Memory B cell (primary cell): ENCODE data around the gene JMJD8.
"Not testable (repeated sequence)": the region's sequence is repeated elsewhere in the genome, so short reads cannot be mapped to it uniquely, and the experiment has no call there.

Experiments
- ATAC-seq: fragments of 150-1000 bp; cut with Tn5 transposase; 2 replicates; pipeline ENCODE4 v1.10.0; 2021; ENCODE audit warnings: low read depth, mild to moderate bottlenecking, moderate library complexity
- DNase-seq, 2 donors: peaks; one replicate each; pipeline ENCODE4 v3.0.0; 2022; ENCODE audit warnings: low spot score in 2 of 2
- H3K27ac Mint-ChIP-seq: one replicate; pipeline ENCODE4 v1.8.0; 2022; ENCODE audit warnings: mild to moderate bottlenecking, moderate library complexity, mixed read lengths
- H3K27me3 Mint-ChIP-seq: one replicate; pipeline ENCODE4 v1.8.0; 2022; ENCODE audit warnings: mixed read lengths
- H3K36me3 Mint-ChIP-seq: one replicate; pipeline ENCODE4 v1.8.0; 2022; ENCODE audit warnings: mild to moderate bottlenecking, mixed read lengths
- H3K4me1 Mint-ChIP-seq: one replicate; pipeline ENCODE4 v1.8.0; 2022; ENCODE audit warnings: mixed read lengths
- H3K4me3 Mint-ChIP-seq: one replicate; pipeline ENCODE4 v1.8.0; 2022; ENCODE audit warnings: mild to moderate bottlenecking, moderate library complexity, mixed read lengths
- H3K9me3 Mint-ChIP-seq: one replicate; pipeline ENCODE4 v1.8.0; 2022; ENCODE audit warnings: mixed read lengths

The JMJD8 gene

DNA sequence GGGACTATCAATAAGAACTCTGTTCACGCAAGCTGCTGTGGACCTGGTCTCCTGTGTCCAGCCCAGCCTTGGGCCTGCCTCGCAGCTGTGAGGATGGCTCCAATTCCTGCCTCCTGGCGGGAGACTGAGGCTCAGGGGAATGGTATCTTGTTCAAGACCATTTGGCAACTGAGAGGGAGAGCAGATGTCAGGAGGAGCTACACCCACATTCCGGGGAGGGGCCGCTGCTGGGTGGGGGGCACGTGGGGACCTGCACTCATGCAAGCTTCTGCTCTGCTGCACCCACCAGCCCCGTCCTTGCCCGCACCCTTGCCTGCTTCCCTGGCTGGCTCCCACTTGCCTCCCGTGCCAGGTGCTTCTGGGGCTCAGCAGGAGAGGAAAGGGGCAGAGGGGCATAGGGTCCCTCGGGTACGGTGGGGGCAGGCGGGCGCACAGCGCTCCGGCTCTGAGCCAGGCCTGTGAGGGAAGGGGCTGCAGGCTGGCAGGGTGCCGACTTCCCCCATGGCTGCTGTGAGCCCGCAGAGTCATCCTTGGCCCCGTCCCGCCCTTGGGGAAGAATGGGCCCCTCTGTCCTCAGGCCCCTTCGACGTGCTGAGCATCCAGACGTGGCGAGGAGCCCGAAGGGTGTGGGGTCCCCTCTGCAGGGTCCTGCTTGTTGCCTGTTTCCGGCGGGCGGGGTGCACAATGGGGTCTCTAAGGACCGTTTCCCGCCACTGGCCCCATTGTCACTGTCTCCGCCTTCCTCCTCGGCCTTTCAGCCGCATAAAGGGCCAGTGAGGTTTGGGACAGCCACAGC, 33.5 kb upstream of the JMJD8 start:
- ATAC-seq (no peak), DNase-seq (no peak)
- Mint-ChIP-seq H3K4me3 (no peak overlapping the region), H3K4me1 (peaks cover 16% of the 10 kb centered on the region), H3K27ac (no peak overlapping the region), H3K36me3 (no peaks in the 10 kb centered on the region), H3K27me3 (peaks cover 4% of the 10 kb centered on the region), H3K9me3 (no peaks in the 10 kb centered on the region)

DNA sequence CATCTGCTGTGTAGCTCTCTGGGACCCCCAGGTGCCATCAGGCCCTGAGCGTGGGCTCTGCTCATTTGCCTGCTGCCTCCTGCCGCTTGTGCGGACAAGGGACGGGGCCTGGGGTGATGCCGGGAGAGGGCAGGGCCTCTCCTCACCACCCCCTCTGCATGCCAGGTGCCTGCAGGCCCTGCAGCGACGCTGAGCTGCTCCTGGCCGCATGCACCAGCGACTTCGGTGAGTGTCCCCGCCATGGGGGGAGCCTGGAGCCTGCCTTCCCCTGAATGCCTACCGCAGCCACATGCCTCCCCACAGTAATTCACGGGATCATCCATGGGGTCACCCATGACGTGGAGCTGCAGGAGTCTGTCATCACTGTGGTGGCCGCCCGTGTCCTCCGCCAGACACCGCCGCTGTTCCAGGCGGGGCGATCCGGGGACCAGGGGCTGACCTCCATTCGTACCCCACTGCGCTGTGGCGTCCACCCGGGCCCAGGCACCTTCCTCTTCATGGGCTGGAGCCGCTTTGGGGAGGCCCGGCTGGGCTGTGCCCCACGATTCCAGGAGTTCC, 32.7 kb upstream of the JMJD8 start:
- DNase-seq = no peak

DNA sequence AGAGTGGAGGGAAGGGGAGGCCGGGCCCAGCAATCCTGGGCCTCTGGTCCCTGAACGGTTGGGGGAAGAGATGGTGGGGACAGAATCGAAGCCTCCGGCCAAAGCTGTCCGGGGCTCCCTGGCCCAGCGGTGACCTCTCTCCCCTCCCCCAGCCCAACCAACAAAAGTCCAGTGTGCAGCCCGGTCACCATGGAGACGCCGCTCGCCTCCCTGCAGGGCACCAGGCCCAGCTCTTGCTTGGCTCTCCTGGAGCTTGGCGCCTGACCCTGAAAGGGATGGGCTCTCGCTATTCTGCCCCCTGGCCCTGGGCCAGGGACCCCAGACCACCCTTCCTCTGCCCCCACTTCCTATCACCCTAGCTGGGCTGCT, 32.0 kb upstream of the JMJD8 start:
- Mint-ChIP-seq H3K4me3 (peak overlapping the region; percentile 60), H3K27ac (no peak overlapping the region), H3K36me3 (no peaks in the 10 kb centered on the region), H3K4me1 (peaks cover 14% of the 10 kb centered on the region), H3K27me3 (peaks cover 4% of the 10 kb centered on the region), H3K9me3 (no peaks in the 10 kb centered on the region)
- ATAC-seq (no peak), DNase-seq (no peak)

More for the DNA sequence above, 32.7 kb upstream of the JMJD8 start:
- H3K27ac Mint-ChIP-seq = no peak overlapping the region
- H3K27me3 Mint-ChIP-seq = peaks cover 4% of the 10 kb centered on the region
- peak overlapping the region; percentile 60 for H3K4me3 Mint-ChIP-seq
- ATAC-seq = no peak
- H3K9me3 Mint-ChIP-seq = no peaks in the 10 kb centered on the region
- no peaks in the 10 kb centered on the region for H3K36me3 Mint-ChIP-seq
- peaks cover 14% of the 10 kb centered on the region for H3K4me1 Mint-ChIP-seq

DNA sequence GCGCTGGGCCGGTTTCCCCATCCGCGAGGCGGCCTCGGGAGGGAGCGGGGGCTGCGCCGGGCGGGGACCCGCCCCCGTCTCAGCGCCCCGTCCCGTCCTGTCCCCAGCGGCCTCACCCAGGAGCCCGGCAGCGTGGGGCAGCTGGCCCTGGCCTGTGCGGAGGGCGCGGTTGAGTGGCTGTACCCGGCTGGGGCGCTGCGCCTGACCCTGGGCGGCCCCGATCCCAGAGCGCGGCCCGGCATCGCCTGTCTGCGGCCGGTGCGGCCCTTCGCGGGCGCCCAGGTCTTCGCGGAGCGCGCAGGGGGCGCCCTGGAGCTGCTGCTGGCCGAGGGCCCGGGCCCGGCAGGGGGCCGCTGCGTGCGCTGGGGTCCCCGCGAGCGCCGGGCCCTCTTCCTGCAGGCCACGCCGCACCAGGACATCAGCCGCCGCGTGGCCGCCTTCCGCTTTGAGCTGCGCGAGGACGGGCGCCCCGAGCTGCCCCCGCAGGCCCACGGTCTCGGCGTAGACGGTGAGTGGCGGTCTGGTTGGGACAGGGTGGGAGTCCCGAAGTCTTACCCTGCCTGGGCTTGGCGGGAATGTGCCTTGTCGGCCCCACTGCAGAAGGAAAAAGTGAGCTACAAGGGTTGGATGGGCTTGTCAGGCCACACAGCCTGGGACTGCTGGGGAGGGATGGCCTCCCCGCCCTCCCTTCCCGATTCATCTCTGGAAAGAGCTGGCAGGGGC, 31.5 kb upstream of the JMJD8 start:
- Mint-ChIP-seq H3K27ac (no peak overlapping the region), H3K4me3 (peak overlapping the region; percentile 32)
- DNase-seq = peak in 1 of 2 donors; percentile 54

DNA sequence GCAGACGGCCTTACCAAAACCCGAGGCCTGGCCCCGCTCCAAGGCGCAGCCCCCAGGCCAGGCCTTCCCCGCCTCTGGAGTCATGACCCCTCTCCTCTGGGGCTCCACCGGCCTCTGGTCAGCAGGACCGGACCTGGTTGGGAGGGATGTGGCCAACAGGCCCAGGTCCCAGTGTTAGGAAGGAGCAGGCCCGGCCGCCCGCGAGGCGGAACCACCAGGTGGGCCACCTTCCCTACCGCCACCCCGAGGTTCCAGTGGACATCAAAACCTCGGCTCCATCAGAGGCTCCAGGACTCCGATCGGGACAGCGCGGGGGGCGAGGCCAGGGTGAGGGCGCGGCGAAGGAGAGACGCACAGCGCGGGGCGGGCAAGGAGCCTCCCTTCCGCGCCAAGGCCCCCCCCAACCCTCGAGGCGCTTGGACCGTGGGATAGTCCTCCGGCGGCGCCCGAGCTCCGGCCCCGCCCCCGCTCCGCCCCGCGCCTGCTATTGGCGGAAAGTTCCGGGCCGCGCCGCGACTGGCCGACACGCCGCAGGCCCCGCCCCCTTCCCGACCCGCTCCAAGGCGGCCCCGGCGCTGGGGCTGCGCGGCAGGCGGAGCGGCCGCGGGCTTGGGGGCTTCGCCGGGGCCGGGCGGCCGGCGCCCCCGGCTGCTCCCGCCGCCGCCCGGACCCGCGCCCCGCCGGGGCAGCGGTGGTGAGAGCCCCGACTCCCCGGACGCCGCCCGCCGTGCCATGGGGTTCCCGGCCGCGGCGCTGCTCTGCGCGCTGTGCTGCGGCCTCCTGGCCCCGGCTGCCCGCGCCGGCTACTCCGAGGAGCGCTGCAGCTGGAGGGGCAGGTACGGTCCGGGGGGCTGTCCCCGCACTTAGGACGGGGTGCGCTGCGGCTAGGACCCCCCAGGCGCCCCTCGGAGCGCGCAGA, 30.7 kb upstream of the JMJD8 start, which contains the start of gene METRN:
Gene METRN (plus strand): TSS at position 561 of the 919 bp plus-strand sequence. CDS start 172 bp downstream, at position 733.
- ATAC-seq = peak; percentile 87
- H3K4me1 Mint-ChIP-seq = peaks cover 10% of the 10 kb centered on the region
- DNase-seq = peak; percentile 81 to 84
- H3K36me3 Mint-ChIP-seq = no peaks in the 10 kb centered on the region
- H3K27me3 Mint-ChIP-seq = peaks cover 5% of the 10 kb centered on the region
- H3K27ac Mint-ChIP-seq = no peak within 1 kb of the TSS
- H3K4me3 Mint-ChIP-seq = peak within 1 kb of the TSS; percentile 54
- no peaks in the 10 kb centered on the region for H3K9me3 Mint-ChIP-seq

More for the DNA sequence above, 31.5 kb upstream of the JMJD8 start:
- Mint-ChIP-seq H3K4me1 (peaks cover 14% of the 10 kb centered on the region), H3K36me3 (no peaks in the 10 kb centered on the region), H3K27me3 (peaks cover 4% of the 10 kb centered on the region), H3K9me3 (no peaks in the 10 kb centered on the region)
- ATAC-seq = peak; percentile 6

DNA sequence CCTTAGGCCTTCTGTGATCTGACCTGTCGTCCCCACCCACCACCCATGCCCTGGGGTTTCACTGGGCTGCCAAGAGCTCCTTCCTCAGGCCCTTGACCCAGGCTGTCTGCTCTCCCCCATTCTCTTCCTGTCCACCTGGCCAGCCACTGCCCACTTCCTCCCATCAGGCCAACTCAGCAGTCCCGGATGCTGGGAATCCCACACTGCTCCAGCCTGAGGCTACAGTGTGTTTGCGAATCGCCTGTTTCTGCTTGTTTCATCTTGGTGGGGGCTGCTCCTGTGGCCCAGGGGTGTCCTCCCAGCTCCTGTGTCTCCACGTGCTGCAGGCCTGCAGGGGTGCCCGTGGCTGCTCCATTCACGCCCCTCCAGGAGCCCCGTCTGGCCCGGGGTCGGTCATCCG, 29.9 kb upstream of the JMJD8 start:
- Mint-ChIP-seq H3K27me3 (peaks cover 11% of the 10 kb centered on the region), H3K27ac (no peak overlapping the region), H3K9me3 (no peaks in the 10 kb centered on the region), H3K4me3 (no peak overlapping the region), H3K36me3 (no peaks in the 10 kb centered on the region), H3K4me1 (peaks cover 7% of the 10 kb centered on the region)
- no peak for DNase-seq
- no peak for ATAC-seq

DNA sequence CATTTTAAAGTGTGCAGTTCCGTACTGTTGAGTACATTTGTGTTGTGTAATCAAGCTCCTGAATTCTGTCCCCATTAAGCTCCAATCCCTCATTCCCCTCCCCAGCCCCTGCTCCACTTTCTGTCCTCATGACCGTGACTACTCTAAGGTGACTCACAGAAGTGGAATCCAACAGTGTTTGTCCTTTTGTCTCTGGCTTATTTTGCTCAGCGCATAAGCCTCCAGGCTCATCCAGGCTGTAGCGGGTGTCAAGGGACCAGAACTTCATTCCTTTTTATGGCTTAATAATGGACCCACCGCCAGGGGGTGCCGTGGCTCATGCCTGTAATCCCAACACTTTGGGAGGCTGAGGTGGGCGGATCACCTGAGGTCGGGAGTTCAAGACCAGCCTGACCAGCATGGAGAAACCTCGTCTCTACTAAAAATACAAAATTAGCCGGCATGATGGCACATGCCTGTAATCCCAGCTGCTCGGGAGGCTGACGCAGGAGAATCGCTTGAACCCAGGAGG, 28.7 kb upstream of the JMJD8 start:
- peaks cover 17% of the 10 kb centered on the region for H3K27me3 Mint-ChIP-seq
- not testable (repeated sequence) for DNase-seq, H3K27ac Mint-ChIP-seq, H3K4me1 Mint-ChIP-seq, H3K4me3 Mint-ChIP-seq, H3K9me3 Mint-ChIP-seq, H3K36me3 Mint-ChIP-seq, ATAC-seq

DNA sequence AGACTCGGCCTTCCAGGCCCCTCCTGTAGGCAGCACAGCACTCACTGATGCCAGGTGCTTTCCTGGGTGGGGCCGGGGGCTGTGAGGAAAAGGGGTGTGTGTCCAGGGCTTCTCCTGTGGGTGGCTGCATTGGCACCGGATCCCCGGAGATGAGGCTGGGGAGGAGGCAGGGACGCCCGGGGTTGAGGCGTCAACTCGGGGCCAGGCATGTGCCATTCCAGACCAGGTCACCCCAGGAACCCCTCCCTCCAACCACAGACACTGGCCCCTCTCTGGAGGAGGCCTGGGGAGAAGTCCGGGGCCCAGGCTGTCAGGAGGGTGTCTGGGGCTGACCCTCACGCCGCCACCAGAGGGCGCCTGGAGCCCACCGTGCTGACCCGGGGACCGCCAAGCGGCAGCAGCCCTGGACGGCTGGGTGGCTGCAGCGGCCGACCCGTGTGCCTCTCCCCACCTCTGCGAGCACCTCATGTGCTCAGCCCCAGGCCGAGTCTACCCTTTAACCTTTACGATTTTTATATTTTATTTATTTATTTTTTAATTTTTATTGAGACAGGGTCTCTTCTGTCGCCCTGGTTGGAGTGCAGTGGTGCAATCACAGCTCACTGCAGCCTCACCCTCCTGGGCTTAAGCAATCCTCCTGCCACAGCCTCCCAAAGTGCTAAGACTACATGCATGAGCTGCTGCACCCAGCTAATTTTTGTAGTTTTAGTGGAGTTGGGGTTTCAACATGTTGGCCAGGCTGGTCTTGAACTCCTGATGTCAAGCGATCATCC, 27.6 kb upstream of the JMJD8 start:
- Mint-ChIP-seq H3K27me3 (peaks cover 20% of the 10 kb centered on the region), H3K36me3 (no peaks in the 10 kb centered on the region), H3K9me3 (no peaks in the 10 kb centered on the region), H3K4me1 (peaks cover 5% of the 10 kb centered on the region), H3K4me3 (no peak overlapping the region), H3K27ac (no peak overlapping the region)
- ATAC-seq (peak; percentile 67), DNase-seq (peak; percentile 83 to 89)

DNA sequence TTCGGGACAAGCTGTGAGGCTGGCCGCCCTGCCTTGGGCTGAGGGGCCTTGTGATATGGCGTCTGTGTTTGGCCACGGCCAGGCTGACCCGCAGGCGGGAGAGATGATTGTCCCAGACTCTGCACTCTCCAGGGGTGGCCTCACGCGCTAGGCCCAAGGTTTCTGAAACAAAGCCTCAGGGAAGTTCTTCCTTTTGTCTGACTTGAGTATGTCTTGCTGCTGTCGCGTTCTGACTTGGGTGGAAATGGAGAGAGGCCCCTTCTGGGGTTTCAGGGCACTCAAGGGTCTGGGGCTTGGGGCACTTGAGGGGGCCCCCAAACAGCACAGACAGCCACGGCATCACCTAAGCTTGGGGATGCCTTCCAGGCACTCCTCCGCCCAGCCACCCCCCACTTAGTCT, 26.9 kb upstream of the JMJD8 start:
- peaks cover 19% of the 10 kb centered on the region for H3K27me3 Mint-ChIP-seq
- H3K36me3 Mint-ChIP-seq = no peaks in the 10 kb centered on the region
- H3K4me3 Mint-ChIP-seq = no peak overlapping the region
- peaks cover 5% of the 10 kb centered on the region for H3K4me1 Mint-ChIP-seq
- no peaks in the 10 kb centered on the region for H3K9me3 Mint-ChIP-seq
- no peak overlapping the region for H3K27ac Mint-ChIP-seq
- ATAC-seq (no peak), DNase-seq (no peak)

DNA sequence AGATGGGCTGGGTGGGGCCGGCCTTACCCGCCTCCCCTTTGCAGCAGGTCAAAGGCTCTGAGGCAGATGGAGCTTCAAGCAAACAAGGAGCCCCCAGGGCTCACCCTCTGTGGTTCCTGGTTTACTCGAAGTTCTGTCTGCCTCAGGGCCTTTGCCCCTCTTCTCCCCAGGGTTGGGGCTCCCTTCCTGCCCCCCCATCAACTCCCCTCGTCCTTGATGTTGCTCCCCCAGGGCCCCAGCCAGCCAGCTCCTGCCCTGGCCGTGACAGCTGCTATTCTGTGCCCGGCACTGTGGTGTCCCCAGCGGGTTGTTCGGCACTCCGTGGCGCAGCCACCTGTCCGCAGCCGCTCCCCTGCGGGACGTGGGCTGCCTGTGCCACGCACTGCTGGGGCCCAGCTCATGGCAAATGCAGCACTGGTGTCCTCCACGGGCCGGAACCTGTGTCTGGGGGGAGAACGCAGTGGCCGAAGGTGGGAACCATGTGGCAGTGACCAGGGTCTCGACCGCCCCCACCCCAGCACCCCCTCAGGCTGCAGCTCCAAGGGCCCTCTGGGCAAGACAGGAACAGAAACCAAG, 26.5 kb upstream of the JMJD8 start:
- DNase-seq = no peak
- H3K27ac Mint-ChIP-seq = no peak overlapping the region
- H3K36me3 Mint-ChIP-seq = no peaks in the 10 kb centered on the region
- peaks cover 19% of the 10 kb centered on the region for H3K27me3 Mint-ChIP-seq
- H3K4me3 Mint-ChIP-seq = no peak overlapping the region
- no peaks in the 10 kb centered on the region for H3K9me3 Mint-ChIP-seq
- peaks cover 5% of the 10 kb centered on the region for H3K4me1 Mint-ChIP-seq
- no peak for ATAC-seq

DNA sequence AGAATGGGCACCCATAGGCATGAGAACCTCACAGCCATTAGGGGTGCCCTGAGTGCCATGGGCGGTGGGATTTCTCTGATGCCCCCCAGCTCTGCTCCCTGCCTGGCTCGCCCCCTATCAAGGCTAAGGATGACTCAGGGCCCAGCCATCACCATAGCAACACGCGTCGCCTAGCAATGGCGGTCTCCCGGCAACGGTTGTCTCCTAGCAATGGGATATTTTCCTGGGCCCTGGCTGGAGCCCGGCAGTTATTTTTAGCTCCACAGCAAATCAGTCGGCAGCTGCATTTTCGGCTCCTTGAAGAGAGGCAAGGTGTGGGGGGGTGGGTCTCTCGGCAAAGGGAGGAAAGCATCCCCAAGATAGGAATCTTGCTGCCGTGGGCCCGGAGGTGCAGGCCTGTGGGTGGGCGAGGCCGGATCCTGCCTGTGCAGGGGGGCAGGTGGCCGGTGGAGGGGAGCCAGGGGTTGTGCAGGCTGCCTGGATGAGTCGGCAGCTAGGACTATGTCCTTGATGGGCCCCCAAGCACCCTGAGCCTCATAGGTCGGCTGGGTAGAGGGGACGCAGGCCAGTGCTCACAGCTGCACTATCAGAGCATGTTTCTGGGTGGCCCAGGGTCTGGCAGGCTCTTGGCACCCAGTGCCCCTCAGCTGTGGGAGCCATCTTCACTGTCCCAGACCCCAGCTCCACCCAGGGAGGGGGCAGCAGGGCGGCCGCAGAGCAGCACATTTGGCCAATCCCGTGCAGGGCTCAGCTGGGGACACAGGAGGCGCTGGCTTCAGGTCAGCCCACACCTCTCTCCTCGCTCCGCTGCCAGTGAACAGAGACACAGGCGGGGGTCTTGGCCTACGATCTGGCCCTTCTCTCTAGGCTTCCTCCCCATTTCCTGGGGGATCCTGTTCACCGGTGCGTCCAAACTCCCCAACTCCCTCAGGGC, 25.7 kb upstream of the JMJD8 start:
- no peak for DNase-seq

DNA sequence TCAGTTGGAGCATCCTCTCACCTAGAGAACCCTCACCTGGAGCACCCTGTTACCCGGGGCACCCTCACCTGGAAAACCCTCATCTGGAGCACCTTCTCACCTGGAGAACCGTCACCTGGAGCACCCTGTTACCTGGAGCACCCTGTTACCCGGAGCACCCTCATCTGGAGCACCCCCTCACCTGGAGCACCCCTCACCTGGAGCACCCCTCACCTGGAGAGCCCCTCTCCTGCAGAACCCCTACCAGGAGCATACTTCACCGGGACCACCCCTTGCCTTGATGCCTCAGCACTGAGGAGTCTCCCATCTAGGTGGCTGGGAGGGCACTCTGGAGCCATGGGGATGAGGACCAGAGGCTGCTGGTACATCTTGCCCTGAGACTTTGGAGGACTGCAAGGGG, 24.8 kb upstream of the JMJD8 start:
- H3K27me3 Mint-ChIP-seq = peaks cover 19% of the 10 kb centered on the region
- peaks cover 3% of the 10 kb centered on the region for H3K4me1 Mint-ChIP-seq
- H3K36me3 Mint-ChIP-seq = no peaks in the 10 kb centered on the region
- H3K9me3 Mint-ChIP-seq = no peaks in the 10 kb centered on the region
- H3K27ac Mint-ChIP-seq = no peak overlapping the region
- H3K4me3 Mint-ChIP-seq = no peak overlapping the region
- ATAC-seq (no peak), DNase-seq (no peak)

More for the DNA sequence above, 25.7 kb upstream of the JMJD8 start:
- no peaks in the 10 kb centered on the region for H3K36me3 Mint-ChIP-seq
- no peaks in the 10 kb centered on the region for H3K9me3 Mint-ChIP-seq
- H3K4me1 Mint-ChIP-seq = peaks cover 5% of the 10 kb centered on the region
- no peak overlapping the region for H3K27ac Mint-ChIP-seq
- H3K4me3 Mint-ChIP-seq = no peak overlapping the region
- H3K27me3 Mint-ChIP-seq = peaks cover 19% of the 10 kb centered on the region
- ATAC-seq = no peak
